SK-N-SH (cell line): ENCODE results near the gene MCTP1.

Source experiments
- EZH2phosphoT487 ChIP-seq: fragments of 200-600 bp; sonication (generic); IDR thresholded peaks from 2 replicates; pipeline ENCODE4 v1.6.1; 2017; ENCODE audit warnings: low read depth, mixed run types, mild to moderate bottlenecking, antibody characterized with exemption, moderate library complexity, borderline replicate concordance
- GABPA ChIP-seq: IDR thresholded peaks from 2 replicates; pipeline ENCODE4 v1.4.0; 2012; ENCODE audit warnings: low read depth, mild to moderate bottlenecking
- MXI1 ChIP-seq: IDR thresholded peaks from 2 replicates; pipeline ENCODE4 v1.6.1; 2012; ENCODE audit warnings: mild to moderate bottlenecking, low read depth, low read length, improper control_type of control experiment
- POLR2AphosphoS5 ChIP-seq: IDR thresholded peaks from 2 replicates; pipeline ENCODE4 v1.6.1; 2012; ENCODE audit warnings: low read depth, low read length
- RAD21 ChIP-seq: IDR thresholded peaks from 2 replicates; pipeline ENCODE4 v1.6.1; 2012; ENCODE audit warnings: mild to moderate bottlenecking, low read length
- TAF1 ChIP-seq: IDR thresholded peaks from 2 replicates; pipeline ENCODE4 v1.6.1; 2012; ENCODE audit warnings: low read depth, mild to moderate bottlenecking, low read length, moderate library complexity, borderline replicate concordance
- TCF12 ChIP-seq: IDR thresholded peaks from 2 replicates; pipeline ENCODE4 v1.4.0; 2012
- YY1 ChIP-seq: IDR thresholded peaks from 2 replicates; pipeline ENCODE4 v1.4.0; 2012; ENCODE audit warnings: low read depth, mild to moderate bottlenecking
- TF ChIP-seq, protein P1 (sequence below): fragments of 200-600 bp; sonication (generic); IDR thresholded peaks from 2 replicates; pipeline ENCODE4 v1.6.1; 2017; ENCODE audit warnings: antibody characterized with exemption, mild to moderate bottlenecking, moderate library complexity
- TF ChIP-seq, protein P2 (sequence below): fragments of 150-350 bp; IDR thresholded peaks from 2 replicates; pipeline ENCODE4 v1.6.1; 2017; ENCODE audit warnings: antibody characterized with exemption, low read length, low read depth, borderline replicate concordance
- TF ChIP-seq, protein P3 (sequence below): IDR thresholded peaks from 2 replicates; pipeline ENCODE4 v1.6.1; 2012; ENCODE audit warnings: mild to moderate bottlenecking, low read depth, low read length, moderate library complexity
- TF ChIP-seq, protein P4 (sequence below): IDR thresholded peaks from 2 replicates; pipeline ENCODE4 v1.4.0; 2012; ENCODE audit warnings: low read depth, borderline replicate concordance
- TF ChIP-seq, protein P5 (sequence below): IDR thresholded peaks from 2 replicates; pipeline ENCODE4 v1.4.0; 2012; ENCODE audit warnings: low read depth

DNA sequence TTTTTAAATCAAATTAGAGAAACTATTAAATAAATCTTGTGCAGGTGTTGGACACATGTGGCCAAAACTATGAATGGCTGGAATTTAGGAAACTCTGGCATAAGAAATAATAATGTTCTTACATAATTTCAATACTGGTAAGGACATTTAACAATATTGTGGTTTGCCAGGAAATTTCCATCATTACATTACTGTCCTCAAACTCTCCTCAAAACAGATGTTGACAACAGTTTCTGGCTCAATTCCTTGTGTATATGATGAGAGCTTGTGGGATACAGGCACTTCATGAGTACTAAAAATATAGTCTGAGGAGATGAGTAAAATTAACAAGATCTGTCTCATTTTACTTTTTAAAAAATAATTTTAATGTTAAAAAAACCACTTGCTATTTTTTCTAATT is 27.9 kb downstream of the MCTP1 start:
- TF ChIP-seq, protein P1, sequence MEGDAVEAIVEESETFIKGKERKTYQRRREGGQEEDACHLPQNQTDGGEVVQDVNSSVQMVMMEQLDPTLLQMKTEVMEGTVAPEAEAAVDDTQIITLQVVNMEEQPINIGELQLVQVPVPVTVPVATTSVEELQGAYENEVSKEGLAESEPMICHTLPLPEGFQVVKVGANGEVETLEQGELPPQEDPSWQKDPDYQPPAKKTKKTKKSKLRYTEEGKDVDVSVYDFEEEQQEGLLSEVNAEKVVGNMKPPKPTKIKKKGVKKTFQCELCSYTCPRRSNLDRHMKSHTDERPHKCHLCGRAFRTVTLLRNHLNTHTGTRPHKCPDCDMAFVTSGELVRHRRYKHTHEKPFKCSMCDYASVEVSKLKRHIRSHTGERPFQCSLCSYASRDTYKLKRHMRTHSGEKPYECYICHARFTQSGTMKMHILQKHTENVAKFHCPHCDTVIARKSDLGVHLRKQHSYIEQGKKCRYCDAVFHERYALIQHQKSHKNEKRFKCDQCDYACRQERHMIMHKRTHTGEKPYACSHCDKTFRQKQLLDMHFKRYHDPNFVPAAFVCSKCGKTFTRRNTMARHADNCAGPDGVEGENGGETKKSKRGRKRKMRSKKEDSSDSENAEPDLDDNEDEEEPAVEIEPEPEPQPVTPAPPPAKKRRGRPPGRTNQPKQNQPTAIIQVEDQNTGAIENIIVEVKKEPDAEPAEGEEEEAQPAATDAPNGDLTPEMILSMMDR, result no peak
- TF ChIP-seq YY1 (no peak), GABPA (no peak), TAF1 (no peak), POLR2AphosphoS5 (no peak), MXI1 (no peak), RAD21 (no peak), EZH2phosphoT487 (no peak), TCF12 (no peak)
- TF ChIP-seq, protein P2, sequence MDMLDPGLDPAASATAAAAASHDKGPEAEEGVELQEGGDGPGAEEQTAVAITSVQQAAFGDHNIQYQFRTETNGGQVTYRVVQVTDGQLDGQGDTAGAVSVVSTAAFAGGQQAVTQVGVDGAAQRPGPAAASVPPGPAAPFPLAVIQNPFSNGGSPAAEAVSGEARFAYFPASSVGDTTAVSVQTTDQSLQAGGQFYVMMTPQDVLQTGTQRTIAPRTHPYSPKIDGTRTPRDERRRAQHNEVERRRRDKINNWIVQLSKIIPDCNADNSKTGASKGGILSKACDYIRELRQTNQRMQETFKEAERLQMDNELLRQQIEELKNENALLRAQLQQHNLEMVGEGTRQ, result no peak
- TF ChIP-seq, protein P3, sequence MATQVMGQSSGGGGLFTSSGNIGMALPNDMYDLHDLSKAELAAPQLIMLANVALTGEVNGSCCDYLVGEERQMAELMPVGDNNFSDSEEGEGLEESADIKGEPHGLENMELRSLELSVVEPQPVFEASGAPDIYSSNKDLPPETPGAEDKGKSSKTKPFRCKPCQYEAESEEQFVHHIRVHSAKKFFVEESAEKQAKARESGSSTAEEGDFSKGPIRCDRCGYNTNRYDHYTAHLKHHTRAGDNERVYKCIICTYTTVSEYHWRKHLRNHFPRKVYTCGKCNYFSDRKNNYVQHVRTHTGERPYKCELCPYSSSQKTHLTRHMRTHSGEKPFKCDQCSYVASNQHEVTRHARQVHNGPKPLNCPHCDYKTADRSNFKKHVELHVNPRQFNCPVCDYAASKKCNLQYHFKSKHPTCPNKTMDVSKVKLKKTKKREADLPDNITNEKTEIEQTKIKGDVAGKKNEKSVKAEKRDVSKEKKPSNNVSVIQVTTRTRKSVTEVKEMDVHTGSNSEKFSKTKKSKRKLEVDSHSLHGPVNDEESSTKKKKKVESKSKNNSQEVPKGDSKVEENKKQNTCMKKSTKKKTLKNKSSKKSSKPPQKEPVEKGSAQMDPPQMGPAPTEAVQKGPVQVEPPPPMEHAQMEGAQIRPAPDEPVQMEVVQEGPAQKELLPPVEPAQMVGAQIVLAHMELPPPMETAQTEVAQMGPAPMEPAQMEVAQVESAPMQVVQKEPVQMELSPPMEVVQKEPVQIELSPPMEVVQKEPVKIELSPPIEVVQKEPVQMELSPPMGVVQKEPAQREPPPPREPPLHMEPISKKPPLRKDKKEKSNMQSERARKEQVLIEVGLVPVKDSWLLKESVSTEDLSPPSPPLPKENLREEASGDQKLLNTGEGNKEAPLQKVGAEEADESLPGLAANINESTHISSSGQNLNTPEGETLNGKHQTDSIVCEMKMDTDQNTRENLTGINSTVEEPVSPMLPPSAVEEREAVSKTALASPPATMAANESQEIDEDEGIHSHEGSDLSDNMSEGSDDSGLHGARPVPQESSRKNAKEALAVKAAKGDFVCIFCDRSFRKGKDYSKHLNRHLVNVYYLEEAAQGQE, result no peak
- TF ChIP-seq, protein P4, sequence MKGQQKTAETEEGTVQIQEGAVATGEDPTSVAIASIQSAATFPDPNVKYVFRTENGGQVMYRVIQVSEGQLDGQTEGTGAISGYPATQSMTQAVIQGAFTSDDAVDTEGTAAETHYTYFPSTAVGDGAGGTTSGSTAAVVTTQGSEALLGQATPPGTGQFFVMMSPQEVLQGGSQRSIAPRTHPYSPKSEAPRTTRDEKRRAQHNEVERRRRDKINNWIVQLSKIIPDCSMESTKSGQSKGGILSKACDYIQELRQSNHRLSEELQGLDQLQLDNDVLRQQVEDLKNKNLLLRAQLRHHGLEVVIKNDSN, result no peak
- TF ChIP-seq, protein P5, sequence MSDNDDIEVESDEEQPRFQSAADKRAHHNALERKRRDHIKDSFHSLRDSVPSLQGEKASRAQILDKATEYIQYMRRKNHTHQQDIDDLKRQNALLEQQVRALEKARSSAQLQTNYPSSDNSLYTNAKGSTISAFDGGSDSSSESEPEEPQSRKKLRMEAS, result no peak
